Effector memory CD8-positive, alpha-beta T cell (primary cell): ENCODE data around the gene CA9.
"Not testable (repeated sequence)": the region's sequence is repeated elsewhere in the genome, so short reads cannot be mapped to it uniquely, and the experiment has no call there.

Experiments used
- ATAC-seq: fragments of 150-1000 bp; cut with Tn5 transposase; replicated peaks from 2 replicates; pipeline ENCODE4 v1.10.0; 2021; ENCODE audit warnings: mild to moderate bottlenecking, moderate library complexity
- DNase-seq, 3 experiments: peaks; one replicate each; pipeline ENCODE4 v3.0.0; 2021
- H3K27ac Mint-ChIP-seq, 2 donors: one replicate each; pipeline ENCODE4 v1.8.0; 2022; ENCODE audit warnings: mild to moderate bottlenecking in 2 of 2, mixed read lengths in 2 of 2, moderate library complexity in 2 of 2
- H3K27me3 Mint-ChIP-seq, 2 donors: one replicate each; pipeline ENCODE4 v1.8.0; 2022; ENCODE audit warnings: mixed read lengths in 2 of 2
- H3K36me3 Mint-ChIP-seq: one replicate; pipeline ENCODE4 v1.8.0; 2022; ENCODE audit warnings: mild to moderate bottlenecking, moderate library complexity, mixed read lengths; ENCODE audit not compliant: insufficient read depth
- H3K4me1 Mint-ChIP-seq, 2 donors: one replicate each; pipeline ENCODE4 v1.8.0; 2022; ENCODE audit warnings: low read depth in 2 of 2, mixed read lengths in 2 of 2
- H3K4me3 Mint-ChIP-seq, 2 donors: one replicate each; pipeline ENCODE4 v1.8.0; 2022; ENCODE audit warnings: mild to moderate bottlenecking in 2 of 2, mixed read lengths in 2 of 2, moderate library complexity in 2 of 2
- H3K9me3 Mint-ChIP-seq, 2 donors: one replicate each; pipeline ENCODE4 v1.8.0; 2022; ENCODE audit warnings: mixed read lengths in 2 of 2

CA9 gene

DNA sequence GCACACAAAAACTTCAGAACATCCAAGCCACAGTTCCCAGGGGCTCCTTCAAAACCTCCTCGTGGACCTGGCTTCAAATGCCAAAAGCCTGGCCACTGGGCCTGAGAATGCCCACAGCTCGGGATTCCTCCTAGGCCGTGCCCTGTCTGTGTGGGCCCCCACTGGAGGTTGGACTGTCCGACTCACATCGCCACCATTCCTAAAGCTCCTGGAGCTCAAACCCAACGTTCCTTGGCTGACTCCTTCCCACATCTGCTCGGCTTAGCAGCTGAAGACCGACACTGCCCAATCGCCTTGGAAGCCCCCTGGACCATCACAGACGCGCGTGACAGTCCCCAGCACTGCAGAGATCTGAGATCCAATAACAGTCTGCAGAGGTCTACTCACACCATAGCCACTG lies 30.7 kb upstream of the CA9 start:
- no peak for DNase-seq
- ATAC-seq, result no peak
- Mint-ChIP-seq H3K4me1 (peaks cover 40 to 44% of the 10 kb centered on the region in 2 donors), H3K9me3 (no peaks in the 10 kb centered on the region), H3K4me3 (no peak overlapping the region), H3K27me3 (no peaks in the 10 kb centered on the region), H3K36me3 (peaks cover 30% of the 10 kb centered on the region), H3K27ac (no peak overlapping the region)

DNA sequence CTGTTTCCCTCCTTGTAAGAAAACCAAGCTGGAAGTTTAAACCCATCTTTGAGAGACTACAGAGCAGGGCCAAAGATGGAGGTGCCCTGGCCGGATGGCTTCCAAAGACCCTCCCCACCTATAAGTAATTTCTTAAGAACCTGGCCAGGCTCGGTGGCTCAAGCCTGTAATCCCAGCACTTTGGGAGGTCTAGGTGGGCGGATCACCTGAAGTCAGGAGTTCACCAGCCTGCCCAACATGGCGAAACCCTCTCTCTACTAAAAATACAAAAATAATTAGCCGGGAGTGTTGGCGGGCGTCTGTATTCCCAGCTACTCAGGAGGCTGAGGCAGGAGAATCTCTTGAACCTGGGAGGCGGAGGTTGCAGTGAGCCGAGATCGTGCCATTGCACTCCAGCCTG lies 28.0 kb upstream of the CA9 start:
- not testable (repeated sequence) for ATAC-seq, H3K27me3 Mint-ChIP-seq, H3K9me3 Mint-ChIP-seq, DNase-seq
- Mint-ChIP-seq H3K27ac (peak overlapping the region; percentile 94 to 96), H3K4me3 (peak overlapping the region; percentile 91 to 92), H3K4me1 (peaks cover 40 to 43% of the 10 kb centered on the region in 2 donors), H3K36me3 (peaks cover 33% of the 10 kb centered on the region)

DNA sequence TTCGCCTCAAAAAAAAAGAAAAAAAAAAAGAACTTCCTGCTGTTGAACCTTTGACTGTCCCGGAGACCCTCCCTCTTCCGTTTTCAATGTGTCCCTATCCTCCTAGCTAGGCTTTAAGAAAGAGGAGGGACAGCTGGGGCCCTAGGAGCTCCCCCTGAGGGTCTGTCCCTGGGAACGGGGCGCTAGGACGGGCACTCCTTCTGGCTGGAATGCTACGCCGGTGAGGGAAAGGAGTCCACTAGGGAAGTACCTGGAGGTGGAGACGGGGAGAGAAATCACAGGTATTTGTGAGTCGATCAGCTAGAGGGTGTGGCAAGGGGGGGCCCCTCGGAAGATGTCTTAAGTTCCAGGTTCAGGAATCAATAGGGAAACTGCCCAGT lies 27.6 kb upstream of the CA9 start:
- no peak for DNase-seq
- no peaks in the 10 kb centered on the region for H3K9me3 Mint-ChIP-seq
- H3K4me3 Mint-ChIP-seq, result peak overlapping the region; percentile 91 to 92
- peaks cover 33% of the 10 kb centered on the region for H3K36me3 Mint-ChIP-seq
- ATAC-seq, result no peak
- H3K4me1 Mint-ChIP-seq, result peaks cover 41 to 47% of the 10 kb centered on the region in 2 donors
- no peaks in the 10 kb centered on the region for H3K27me3 Mint-ChIP-seq
- H3K27ac Mint-ChIP-seq, result peak overlapping the region; percentile 94 to 96

DNA sequence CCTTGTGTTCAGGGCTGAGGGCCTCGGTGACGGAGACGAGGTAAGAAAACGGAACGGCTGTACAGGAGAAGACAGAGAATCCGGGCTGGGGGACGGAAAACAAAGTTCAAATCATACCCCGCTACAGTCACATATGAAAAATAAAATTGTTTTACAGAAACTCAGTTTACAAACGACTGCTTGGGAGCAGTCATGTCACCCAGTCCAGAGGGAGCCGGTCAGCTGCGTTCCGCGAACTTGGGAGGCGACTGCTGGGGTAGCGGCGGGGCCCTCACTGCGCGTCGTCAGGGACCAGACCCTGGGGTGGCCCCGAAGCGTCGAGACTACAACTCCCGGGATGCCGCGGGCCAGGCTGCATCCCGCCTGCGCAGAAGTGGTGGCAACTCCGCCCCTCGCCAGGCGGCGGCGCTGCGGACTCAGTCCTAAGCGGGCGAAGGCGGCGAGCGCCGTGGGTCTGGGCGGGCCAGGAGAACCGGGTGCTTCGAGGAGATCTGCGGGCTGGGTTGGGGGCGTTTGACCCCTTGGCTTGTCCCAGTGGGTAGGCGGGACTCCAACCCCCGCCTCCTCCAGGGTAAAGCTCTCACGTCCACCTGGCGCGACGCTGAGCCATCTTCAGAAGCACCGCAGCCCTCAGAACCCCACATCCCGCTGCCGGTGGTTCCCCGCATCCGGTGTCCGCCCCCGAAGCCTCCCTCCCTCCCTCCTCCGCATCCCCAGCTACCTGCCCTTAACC lies 27.0 kb upstream of the CA9 start:
- ATAC-seq, result peak; percentile 82
- DNase-seq, result peak; percentile 85 to 92 (median 89)
- Mint-ChIP-seq H3K4me3 (peak overlapping the region; percentile 91 to 92), H3K36me3 (peaks cover 33% of the 10 kb centered on the region), H3K4me1 (peaks cover 45 to 50% of the 10 kb centered on the region in 2 donors), H3K27ac (peak overlapping the region; percentile 94 to 96), H3K27me3 (no peaks in the 10 kb centered on the region), H3K9me3 (no peaks in the 10 kb centered on the region)

DNA sequence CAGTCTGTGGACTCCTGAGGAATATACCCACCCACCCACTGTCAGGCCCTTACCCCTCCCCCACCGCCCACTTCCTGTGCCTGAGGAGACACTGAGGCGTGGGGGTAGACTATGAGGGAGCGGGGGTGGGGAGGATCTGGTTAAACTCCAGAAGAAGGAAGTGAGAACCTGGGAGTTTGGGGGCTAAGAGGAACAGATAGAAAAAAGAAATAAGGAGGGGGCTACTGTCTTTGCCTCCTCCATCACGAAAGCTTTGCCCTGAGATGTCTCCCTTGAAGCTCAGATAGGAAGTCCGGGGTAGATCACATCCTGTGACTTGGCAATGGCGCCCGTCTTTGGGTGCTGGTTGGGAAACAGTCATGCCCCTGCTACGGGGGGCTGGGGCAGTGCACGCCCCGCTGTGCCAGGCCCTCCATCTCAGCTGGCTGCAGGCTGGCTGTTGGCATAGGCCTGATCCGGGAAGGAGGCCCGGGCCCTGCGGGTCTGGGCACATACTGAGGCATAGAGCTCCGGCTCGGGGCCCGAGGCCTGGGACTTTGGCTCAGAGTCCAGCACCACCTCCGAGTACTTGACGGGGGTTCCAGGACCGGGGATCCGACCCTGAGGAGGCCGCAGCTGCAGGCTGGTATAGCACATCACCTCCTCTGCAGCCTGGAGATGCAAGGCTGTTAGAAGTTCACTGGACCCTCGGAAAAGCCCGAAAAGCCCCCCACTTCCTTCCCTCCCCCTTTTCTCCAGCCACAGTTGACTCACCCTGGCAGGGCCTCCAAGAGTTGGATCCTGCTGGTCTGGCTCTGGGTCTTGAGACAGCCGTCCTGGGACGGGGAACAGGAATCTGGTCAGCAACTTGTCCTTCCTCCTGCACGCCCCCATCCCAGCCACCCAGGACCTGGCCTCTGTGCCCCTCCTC lies 24.0 kb upstream of the CA9 start:
- peak overlapping the region; percentile 91 to 96 for H3K27ac Mint-ChIP-seq
- H3K27me3 Mint-ChIP-seq, result no peaks in the 10 kb centered on the region
- ATAC-seq, result peak; percentile 6
- peaks cover 29% of the 10 kb centered on the region for H3K36me3 Mint-ChIP-seq
- DNase-seq, result no peak
- H3K4me3 Mint-ChIP-seq, result peak overlapping the region; percentile 91 to 92
- H3K4me1 Mint-ChIP-seq, result peaks cover 41 to 44% of the 10 kb centered on the region in 2 donors
- no peaks in the 10 kb centered on the region for H3K9me3 Mint-ChIP-seq

DNA sequence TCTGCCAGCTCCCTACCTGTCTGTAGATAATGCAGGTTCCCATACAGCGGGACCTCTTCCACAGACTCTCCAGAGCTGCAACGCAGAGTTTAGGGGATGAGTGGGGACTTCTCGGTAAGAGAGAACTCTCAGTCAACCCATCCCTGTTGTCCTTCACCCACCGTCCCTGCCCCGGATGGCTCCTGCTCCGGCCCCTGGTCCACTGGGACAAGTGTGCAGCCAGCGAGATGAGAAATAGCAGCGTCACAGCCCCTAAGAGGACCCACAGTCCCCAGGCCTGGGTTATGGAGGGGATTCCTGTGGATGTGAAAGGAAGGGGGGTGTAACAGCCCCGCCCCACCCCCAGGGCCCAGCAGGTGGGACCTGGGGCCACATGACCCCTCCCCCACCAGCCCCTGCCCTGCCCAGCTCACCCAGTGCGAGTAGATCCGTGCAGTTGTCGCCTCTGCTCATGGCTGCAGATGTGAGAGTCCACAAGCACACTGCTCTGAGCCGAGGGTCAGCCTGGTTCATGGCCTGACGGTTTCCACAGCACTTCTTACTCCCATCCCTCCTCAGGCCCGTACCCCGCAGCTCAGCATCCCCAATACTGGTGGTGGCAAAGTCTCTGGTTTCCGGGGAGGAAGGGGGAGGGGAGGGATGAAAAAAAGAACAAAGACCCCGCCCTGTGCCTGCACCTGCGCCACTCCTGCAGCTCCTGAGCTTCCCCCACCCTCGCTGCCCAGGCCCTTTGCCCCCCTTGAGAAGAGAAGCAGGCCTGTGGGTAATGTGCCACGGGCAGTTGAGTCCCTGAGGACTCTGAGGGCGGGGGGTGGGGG lies 23.2 kb upstream of the CA9 start, which contains the start of gene SIT1:
Gene SIT1, minus strand, starts transcription at position 591 of the 818 bp plus-strand sequence. Its CDS starts 78 bp downstream, at position 513.
- Mint-ChIP-seq H3K27me3 (no peaks in the 10 kb centered on the region), H3K4me1 (peaks cover 43 to 44% of the 10 kb centered on the region in 2 donors), H3K36me3 (peaks cover 28% of the 10 kb centered on the region), H3K9me3 (no peaks in the 10 kb centered on the region), H3K4me3 (peak within 1 kb of the TSS; percentile 91 to 92), H3K27ac (peak within 1 kb of the TSS; percentile 91 to 96)
- DNase-seq (no peak), ATAC-seq (no peak)

DNA sequence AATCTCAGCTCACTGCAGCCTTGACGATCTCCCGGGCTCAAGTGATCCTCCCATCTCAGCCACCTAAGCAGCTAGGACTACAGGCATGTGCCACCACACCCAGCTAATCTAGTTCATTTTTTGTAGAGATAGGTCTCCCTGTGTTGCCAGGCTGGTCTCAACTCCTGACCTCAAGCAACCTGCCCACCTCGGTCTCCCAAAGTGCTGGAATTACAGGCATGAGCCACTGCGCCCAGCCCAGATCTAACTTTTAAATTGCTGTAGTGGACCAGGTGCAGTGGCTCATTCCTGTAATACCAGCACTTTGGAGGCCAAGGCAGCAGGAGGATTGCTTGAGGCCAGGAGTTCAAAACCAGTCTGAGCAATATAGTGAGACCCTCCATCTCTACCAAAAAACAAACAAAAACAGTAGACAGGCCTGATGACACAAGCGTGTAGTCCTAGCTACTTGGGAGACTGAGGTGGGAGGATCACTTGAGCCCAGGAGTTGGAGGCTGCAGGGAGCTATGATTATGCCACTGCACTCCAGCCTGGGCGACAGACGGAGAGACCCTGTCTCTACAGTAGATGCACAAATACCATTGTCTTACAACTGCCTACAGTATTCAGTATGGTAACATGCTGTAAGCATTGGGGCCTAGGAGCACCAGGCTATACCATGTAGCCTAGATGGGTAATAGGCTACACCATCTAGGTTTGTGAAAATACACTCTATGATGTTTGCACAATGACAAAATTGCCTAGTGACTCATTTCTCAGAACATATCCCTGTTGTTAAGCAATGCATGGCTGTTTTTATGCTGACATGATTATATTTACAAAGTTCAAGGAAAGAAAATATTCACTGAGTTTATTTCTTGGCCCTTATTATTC lies 21.5 kb upstream of the CA9 start:
- peaks cover 48% of the 10 kb centered on the region in 2 donors for H3K4me1 Mint-ChIP-seq
- peak overlapping the region; percentile 91 to 92 for H3K4me3 Mint-ChIP-seq
- no peak for DNase-seq
- H3K27me3 Mint-ChIP-seq, result no peaks in the 10 kb centered on the region
- H3K27ac Mint-ChIP-seq, result peak overlapping the region; percentile 41 to 91
- no peak for ATAC-seq
- no peaks in the 10 kb centered on the region for H3K9me3 Mint-ChIP-seq
- H3K36me3 Mint-ChIP-seq, result peaks cover 23% of the 10 kb centered on the region

DNA sequence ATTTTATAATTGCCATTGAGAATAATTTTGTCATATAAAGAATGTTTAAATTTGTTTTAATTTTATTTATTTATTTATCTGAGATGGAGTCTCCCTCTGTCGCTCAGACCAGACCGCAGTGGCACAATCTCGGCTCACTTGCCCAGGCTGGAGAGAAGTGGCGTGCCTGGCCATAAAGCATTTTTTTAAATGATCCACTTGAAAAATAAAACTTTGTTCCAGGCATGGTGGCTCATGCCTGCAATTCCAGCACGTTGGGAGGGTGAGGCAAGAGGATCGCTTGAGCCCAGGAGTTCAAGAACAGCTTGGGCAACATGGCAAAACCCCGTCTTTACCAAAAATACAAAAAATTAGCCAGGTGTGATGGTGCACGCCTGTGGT lies 20.9 kb upstream of the CA9 start:
- H3K4me3 Mint-ChIP-seq, result no peak overlapping the region
- H3K27ac Mint-ChIP-seq, result peak overlapping the region in 1 of 2 donors; percentile 82
- H3K9me3 Mint-ChIP-seq, result peaks cover 0 to under 1% of the 10 kb centered on the region in 2 donors
- peaks cover 48% of the 10 kb centered on the region in 2 donors for H3K4me1 Mint-ChIP-seq
- H3K27me3 Mint-ChIP-seq, result no peaks in the 10 kb centered on the region
- ATAC-seq (no peak), DNase-seq (no peak)
- H3K36me3 Mint-ChIP-seq, result peaks cover 23% of the 10 kb centered on the region

DNA sequence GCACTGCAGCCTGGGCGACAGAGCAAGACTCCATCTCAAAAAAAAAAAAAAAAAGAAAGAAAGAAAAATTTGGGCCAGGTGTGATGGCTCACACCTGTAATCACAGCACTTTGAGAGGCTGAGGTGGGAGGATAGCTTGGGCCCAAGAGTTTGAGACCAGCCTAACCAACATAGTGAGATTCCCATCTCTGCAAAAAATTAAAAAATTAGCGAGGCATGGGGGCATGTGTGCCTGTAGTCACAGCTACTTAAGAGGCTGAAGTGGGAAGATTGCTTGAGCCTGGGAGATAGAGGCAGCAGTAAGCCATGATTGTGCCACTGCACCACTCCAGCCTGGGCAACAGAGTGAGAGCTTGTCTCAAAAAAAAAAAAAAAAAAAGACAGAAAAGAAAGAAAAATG lies 20.1 kb upstream of the CA9 start:
- DNase-seq (no peak), ATAC-seq (no peak)
- Mint-ChIP-seq H3K9me3 (peaks cover 0 to 2% of the 10 kb centered on the region in 2 donors), H3K27ac (peak overlapping the region; percentile 77 to 82), H3K4me3 (no peak overlapping the region), H3K27me3 (no peaks in the 10 kb centered on the region), H3K36me3 (peaks cover 25% of the 10 kb centered on the region), H3K4me1 (peaks cover 43% of the 10 kb centered on the region in 2 donors)

DNA sequence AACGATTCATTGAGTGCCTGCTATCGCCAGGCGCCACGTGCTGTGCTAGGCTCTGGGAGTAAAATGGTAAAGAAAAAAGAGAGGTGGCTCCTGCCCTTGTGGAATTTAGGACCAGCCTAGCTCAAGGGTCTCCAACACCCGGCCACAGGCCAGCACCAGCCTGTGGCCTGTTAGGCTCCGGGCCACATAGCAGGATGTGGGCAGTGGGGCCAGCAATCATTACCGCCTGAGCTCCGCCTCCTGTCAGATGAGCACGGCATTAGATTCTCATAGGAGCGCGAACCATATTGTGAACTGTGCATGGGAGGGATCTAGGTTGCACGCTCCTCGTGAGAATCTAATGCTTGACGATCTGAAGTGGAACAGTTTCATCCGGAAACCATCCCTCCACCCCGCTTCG lies 17.4 kb upstream of the CA9 start:
- no peak for DNase-seq
- H3K9me3 Mint-ChIP-seq, result peaks cover 0 to 2% of the 10 kb centered on the region in 2 donors
- no peak for ATAC-seq
- H3K27ac Mint-ChIP-seq, result peak overlapping the region; percentile 100
- H3K4me3 Mint-ChIP-seq, result peak overlapping the region; percentile 91 to 92
- H3K27me3 Mint-ChIP-seq, result no peaks in the 10 kb centered on the region
- peaks cover 50% of the 10 kb centered on the region for H3K36me3 Mint-ChIP-seq
- peaks cover 49 to 50% of the 10 kb centered on the region in 2 donors for H3K4me1 Mint-ChIP-seq

DNA sequence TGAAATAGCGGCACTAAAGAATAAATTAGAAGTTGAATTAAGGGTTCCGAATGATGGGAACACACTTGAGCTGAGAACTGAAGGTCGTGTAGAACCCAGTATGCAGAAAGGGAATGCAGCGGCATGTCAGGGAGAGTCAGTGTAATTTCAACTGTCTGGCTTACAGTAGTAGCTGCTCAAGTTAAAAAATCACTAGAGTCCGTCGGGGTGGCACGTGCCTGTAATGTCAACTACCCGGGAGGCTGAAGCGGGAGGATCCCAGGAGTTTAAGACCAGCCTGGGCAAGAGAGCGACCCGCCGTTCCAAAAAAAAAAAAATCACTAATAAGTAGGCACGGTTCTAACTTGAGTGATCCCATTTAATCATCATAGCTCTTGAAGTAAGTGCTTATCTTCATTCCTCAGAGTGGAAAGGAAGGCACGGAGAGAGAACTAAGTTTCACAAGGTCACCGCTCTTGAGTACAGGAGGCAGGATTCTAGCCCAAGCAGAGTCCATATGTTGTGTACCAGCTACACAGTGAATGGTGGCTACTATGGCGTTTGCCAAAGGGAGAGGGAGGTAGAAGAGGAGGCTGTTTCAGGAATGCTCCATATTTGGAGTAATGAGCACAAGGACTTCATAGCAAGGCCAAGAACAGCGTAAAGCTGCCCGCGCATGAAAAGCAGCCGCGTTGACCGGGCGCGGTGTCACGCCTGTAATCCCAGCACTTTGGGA lies 16.7 kb upstream of the CA9 start:
- Mint-ChIP-seq H3K9me3 (peaks cover 0 to 2% of the 10 kb centered on the region in 2 donors), H3K4me3 (peak overlapping the region; percentile 91 to 92), H3K4me1 (peaks cover 52 to 53% of the 10 kb centered on the region in 2 donors), H3K27me3 (no peaks in the 10 kb centered on the region), H3K27ac (peak overlapping the region; percentile 100), H3K36me3 (peaks cover 55% of the 10 kb centered on the region)
- DNase-seq (no peak), ATAC-seq (no peak)
